ENCODE results near the gene MXRA8.
"Not testable (repeated sequence)": the region's sequence is repeated elsewhere in the genome, so short reads cannot be mapped to it uniquely, and the experiment has no call there.

The MXRA8 gene

DNA sequence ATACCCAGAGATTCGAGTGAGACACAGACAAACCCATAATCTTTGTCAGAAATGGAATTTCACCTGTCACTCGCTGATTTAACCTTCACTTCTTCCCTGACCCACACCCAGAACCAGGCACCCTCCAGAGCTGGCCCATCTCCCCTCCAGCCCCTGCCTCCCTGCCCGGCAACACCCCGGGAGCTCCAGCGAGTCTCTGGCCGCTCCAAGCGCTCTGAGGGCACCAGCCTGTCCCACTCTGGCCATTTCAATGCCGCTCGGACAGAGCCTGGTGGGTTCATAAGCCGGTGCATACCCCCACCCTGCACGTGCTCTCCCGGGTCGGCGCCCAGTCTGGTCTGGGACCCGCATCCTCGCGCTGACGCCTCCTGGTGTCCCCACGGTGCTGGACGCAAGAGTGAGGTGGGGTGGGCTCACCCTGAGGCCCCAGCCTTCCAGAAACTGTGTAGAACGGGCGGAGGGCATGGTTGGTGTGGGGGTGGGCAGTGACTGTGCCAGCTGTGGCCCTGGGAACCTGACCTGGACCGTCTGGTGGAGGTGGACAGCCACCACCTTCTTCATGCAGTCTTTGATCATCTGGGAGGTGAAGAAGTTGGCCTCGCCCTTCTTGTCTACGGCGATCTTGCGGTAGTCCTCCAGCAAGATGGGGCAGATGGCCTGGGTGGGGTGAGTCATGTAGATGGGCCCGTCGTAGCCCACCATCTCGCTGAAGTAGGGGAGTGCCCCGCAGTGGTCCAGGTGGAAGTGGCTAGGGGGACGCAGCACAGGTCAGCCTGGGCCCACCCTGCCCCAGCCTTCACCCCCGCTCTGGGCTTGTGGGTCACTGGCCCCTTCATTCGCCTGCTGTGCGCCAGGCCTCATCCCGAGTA is 39.3 kb downstream of the MXRA8 start:
- no peak for DNase-seq

DNA sequence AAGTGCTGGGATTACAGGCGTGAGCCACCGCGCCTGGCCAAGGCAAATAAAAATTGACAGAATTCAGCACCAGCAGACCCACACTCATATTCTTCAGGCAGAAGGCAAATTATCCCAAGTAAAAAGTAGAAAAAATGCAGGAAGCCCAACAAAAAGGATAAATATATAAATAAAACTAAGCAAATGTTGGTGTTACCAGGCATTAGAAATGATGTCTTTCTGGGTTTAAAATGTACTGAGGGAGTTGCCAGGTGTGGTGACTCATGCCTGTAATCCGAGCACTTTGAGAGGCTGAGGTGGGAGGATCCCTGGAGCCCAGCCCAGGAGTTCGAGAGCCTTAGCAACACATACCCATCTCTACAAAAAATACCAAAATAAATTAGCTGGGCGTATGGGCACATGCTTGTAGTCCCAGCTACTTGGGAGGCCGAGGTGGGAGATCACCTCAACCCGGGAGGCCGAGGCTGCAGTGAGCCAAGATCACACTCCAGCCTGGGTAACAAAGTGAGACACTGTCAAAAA is 40.2 kb downstream of the MXRA8 start:
- no peak for DNase-seq

DNA sequence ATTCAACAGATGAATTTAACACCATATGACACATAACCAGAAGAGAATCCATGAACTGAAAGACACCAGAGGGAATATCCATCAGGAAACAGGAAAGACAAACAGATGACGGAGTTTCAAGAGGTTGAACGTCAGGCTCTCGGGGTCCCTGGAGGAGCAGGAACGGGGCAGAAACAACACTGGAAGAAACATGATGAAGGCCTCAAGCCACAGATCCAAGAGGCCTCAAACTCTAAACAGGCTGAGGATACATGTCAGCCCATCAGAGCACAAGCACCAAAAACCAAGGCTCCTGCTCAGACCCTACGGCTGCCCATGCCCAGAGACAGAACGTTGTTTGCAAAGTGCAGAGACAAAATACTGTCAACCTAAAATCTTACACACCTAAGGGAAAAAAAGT is 40.9 kb downstream of the MXRA8 start:
- DNase-seq = no peak

DNA sequence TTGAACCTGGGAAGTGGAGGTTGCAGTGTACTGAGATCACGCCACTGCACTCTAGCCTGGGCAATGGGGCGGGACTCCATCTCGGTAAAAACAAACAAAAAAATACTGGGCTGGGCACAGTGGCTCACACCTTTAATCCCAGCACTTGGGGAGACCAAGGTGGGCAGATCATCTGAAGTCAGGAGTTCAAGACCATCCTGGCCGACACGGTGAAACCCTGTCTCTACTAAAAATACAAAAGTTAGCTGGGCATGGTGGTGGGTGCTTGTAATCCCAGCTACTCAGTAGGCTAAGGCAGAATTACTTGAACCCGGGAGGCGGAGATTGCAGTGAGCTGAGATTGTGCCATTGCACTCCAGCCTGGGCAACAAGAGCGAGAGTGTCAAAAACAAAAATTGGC is 42.2 kb downstream of the MXRA8 start:
- not testable (repeated sequence) for DNase-seq

DNA sequence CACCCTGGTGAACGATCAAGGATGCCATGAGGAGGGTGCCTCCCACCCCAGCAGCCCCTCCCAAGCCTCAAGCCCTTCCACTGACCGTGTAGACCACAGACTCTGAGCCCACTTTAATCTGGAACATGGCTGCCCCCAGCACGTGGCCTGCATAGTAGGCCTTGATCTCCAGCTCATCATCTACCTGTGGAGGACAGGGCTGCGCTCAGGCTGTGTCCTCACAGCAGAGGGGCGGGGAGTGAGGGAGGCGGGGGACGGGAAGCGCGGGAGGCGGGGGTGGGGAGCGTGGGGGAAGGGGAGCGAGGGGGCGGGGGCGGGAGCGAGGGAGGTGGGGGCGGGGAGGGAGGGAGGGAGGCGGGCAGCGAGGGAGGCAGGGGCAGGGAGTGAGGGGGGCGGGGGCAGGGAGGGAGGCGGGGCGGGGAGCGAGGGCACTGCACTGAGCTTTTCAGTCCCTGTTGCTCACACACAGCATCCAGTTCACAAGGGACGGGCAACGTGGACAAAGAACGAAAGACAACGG is 42.9 kb downstream of the MXRA8 start:
- no peak for DNase-seq

DNA sequence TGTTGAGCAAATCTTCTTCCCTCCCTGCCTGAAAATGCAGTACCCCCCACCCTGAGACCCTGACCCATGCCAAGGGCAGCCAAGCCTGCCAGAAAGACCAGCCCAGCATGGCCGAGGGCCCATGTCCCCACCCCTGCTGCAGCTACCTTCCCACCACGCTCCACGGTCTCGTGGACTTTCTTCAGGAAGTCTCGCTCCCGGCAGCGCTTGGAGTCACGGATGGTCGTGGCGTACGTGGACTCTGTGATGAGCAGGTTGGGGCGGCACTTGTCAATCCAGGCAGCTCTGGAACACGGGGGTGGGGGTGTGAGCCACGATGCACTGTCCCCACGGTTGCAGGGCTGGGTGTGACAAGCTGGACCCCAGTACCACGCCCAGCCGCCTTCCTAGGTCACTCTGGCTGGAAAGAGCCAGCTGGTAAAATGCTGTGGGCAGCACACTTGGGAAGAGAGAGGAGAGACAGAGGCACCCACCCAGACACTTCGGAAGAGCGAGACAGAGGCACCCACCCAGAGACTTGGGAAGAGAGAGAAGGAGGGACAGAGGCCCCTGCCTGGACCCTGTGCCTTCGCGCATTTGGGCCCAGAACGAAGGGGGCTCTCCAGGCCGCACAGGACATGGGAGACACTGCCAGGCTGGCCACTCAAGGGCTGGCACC is 43.5 kb downstream of the MXRA8 start:
- DNase-seq = no peak

DNA sequence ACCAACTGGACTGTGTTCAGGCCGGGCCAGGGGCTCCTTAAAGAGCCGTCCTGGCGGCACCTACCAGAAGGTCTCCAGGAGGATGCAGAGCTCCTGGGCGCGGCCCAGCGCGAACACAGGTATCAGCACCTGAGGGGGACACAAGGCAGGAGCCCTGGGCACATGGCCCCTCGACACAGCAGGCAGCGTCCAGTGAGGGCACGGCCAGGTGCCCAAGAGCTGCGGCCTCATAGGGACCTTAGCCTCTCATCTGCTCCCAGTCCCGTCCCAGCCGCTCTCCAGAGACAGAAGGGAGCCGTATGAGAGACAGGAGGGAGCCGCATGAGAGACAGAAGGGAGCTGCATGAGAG is 44.1 kb downstream of the MXRA8 start:
- DNase-seq = no peak

DNA sequence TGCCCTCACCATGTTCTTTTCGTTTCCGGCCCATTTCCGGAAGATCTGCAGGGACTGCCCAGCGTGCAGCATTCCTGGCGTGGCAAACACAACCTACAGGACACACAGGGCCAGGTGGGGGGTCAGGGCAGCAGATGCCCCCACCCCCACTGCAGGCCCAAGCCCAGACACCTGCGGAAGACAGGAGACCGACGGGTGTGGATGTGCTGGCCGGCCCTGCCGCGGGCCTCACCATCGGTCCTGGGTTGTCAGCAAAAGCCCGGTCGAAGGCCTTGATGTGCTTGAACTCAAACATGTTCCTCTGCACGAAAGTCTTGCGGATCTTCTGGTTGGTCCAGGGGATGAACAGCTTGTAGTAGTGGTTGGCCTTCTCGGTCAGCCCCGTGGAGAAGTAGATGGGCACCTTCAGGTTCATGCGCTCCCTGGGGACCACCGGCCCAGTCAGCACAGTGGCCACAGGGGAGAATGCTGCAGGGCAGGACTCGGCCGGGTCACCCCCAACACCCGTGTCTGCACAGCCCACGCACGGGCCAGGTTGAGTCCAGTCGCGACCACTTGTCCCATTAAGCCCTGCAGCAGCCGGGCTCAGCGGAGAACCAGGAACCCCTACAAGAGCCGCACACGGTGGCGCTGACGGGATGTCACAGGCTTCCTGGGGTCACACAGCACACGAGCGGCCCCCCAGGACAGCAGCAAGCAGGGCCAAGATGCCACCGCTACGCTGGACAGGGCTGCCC is 44.7 kb downstream of the MXRA8 start:
- DNase-seq = no peak

DNA sequence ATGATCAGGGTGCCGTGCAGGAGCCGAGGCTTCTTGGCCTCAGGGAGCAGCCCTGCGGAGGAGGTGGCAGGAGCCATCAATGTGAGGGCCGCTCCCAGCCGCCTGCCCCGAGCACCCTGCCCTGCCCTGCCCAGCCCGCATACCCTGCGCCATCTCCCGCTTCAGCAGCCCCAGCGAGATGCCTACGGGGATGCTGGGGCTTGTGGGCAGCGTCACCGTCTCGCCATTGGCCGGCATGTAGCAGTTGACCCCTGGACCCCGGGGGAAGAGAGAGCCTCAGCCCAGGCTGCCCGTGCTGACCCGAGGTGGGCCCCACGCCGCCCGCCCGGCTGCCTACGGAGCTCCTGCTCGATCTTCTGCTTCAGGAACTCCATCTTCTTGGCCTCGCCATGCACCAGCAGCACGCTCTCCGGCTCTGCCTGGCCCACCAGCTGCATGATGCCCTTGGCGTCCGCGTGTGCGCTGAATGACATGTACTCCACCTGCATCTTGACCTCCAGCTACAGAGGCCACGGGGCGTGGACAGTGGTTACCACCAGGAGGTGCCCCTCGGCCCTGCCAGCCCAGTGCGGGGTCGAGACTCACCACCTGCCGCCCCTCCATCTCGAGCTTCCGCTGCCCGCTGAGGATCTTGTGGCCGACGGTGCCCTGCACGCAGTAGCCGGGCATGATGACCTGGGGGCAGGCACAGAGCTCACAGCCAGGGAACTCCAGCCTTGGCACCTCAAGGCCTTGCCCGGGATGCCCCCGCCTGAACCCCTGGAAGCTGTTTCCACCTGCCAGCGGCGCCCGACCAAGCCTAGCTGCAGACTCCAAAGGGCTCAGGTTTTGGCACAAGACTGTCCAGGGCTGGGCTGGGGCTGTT is 45.7 kb downstream of the MXRA8 start:
- DNase-seq = no peak

DNA sequence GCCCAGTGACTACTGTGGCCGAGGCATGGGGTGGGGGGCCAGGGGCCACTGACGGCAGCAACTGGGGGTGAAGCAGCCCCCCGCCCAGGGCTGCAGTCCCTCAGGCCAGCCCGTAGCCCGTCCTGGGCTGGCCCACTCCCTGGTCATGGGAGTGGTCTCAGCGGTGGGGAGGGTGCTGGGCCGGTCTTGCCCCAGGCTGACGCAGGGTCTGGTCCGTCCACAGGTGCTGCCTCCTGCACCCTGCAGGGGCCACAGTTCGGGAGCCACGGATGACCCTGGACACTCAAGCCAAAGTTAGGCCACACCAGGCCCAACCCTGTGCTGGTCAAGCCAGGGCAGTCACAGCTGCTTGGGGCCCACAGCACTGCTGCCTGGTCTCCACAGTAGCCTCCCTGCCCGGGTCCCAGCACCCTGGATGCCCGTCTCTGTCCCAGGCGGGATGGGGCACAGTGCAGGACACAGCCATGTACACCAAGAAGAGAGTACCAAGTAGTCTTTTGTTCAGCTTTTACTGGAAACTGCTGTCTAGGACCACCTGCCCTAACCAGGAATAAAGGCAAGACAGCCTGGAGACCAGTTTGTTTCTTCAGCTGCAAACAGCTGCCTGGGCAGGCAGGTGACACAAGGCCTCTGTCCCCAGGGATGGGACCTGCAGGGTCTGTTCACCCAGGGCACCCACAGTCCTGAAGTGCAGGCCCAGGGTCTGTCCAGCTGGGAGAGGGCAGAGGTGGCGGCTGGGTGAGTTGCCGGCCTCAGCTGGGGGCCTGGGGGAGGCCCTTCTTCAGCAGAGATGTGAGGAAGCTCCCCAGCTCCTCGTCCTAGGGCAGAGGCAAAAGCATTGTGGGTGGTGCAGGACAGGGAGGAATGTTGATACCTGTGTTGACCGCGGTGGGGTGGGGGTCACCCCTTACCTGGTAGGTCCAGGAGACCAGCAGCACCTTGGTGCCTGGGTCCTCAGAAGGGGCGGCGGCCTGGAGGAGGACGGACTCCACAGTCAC is 46.9 kb downstream of the MXRA8 start:
- no peak for DNase-seq

DNA sequence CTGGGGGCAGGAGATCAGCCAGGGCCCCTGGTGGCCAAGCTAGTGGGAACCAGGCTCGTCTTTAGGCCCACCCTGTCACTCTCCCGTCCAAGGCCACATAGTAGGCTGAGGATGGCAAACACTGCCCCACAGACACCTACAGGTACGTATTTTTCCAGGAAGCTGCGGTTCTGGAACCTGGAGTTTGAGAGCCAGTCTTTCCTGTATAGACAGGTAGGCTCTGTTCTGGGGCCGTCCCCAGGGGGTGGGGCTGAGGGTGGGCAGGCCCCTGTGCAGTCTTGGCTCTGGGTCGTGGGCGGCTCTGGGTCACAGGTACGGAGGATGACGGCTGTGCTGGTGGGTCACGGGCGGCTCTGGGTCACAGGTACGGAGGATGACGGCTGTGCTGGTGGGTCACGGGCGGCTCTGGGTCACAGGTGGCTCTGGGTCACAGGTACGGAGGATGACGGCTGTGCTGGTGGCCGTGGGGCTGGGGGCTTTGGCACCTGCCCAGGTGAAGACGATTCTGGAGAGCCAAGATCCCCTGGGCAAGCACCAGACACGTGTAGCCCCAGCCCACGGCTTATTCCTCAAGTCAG is 47.8 kb downstream of the MXRA8 start:
- no peak for DNase-seq

DNA sequence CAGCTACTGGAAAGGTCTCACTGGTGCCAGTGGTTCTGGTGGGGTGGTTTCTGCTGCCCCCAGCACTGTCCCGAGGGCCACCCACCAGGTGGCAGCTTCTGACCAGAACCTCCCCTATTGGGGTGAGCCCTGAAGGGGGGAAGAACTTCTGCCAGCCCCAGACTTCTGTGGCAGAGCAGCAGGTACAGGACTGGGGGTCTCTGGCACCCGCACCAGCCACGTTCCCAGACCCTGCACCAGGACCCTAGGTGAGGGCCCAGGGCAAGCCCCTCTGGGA is 48.3 kb downstream of the MXRA8 start:
- no peak for DNase-seq

DNA sequence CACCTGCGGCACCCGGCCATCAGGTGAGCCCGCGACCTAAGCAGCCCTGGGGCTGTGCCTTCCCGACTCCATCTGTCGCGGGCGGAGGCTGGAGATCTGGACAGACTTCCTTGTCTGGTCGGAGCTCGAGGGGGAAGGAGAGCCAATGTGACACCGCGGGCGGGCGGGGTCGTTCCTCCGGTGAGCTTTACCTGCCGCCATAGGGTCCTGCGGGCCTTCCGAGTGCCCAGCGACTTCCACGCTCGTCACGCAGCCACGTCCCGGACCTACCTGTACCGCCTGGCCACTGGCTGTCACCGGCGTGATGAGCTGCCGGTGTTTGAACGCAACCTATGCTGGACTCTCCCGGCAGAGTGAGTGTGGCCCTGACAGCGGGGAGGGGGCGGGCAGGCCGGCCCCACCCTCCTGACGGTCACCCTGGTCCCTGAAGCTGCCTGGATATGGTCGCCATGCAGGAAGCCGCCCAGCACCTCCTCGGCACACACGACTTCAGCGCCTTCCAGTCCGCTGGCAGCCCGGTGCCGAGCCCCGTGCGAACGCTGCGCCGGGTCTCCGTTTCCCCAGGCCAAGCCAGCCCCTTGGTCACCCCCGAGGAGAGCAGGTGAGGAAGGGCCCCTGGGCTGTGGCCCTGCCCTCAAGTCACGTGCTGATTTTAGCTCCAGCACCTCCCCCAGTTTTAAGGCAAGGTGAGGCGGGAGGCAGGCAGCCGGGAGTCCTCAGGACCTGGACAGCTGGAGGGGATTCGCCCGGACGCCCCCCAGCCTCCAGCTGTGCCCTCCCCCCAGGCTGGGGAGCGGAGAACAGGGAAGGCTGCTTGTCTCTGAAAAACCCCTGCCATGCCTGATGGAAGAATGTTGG is 48.9 kb downstream of the MXRA8 start:
- DNase-seq = peak in 1 of 2 experiments; percentile 63

DNA sequence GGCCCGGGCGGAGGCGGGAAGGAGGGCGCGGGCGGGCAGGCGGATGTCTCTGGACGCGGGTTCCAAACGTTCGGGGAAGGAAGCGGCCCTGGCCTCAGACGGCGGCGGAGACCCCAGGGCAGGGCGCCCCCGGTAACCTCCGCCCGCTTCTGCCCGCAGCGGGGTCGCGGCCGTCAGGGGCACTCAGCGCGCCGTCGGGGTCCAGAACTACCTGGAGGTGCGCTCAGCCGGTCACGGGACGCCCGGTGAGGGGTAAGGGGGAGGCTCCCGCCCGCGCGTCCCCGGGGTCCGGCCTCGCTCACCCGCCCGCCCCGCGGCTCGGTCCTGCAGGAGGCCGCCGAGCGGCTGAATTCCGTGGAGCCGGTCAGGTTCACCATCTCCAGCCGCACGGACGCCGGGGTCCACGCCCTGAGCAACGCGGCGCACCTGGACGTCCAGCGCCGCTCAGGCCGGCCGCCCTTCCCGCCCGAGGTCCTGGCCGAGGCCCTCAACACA is 49.6 kb downstream of the MXRA8 start:
- DNase-seq = no peak

DNA sequence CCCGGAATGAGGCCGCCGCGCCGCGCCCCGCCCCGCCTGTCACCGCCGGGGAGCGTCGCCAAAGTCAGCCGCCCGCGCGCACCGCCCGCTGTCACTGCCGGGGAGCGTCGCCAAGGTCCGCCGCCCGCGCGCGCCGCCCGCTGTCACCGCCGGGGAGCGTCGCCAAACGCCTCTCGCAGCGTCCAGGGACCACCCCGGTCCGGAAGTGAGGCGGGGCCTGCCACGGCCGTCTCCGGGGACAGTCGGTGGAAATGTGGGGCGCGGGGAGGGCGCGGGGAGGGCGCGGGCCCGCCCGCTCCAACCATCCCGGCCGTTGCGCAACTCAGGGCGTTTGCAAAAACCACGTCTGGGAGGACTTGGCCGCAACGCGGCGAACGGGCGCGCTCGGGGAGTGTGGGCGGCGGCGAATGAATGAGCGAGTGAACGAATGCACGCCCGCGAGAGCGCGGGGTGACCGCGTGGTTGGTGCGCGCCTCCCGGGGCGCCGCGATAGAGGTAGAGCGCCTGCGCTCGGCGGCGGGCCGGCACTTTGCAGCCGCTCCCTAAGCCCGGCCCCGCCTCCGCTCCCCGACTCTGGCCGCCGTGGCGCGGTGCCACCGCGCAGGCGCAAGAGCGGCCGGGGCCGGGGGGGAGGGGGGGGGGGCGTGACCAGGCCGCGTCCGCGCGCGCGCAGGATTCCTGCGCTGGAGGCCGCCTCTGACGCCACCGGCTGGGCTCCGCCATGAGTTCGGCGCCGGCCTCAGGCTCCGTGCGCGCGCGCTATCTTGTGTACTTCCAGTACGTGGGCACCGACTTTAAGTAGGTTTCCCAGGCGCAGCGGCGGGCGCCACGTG is 50.2 kb downstream of the MXRA8 start, which contains the start of the genes ACAP3 and PUSL1:
ACAP3 (minus strand) TSS at position 8 of the 833 bp plus-strand sequence. CDS start 115 bp downstream, outside the sequence.
PUSL1 (plus strand) TSS at position 675 of the 833 bp plus-strand sequence; CDS start at position 722, 47 bp downstream.
- DNase-seq = peak; percentile 88 to 95

DNA sequence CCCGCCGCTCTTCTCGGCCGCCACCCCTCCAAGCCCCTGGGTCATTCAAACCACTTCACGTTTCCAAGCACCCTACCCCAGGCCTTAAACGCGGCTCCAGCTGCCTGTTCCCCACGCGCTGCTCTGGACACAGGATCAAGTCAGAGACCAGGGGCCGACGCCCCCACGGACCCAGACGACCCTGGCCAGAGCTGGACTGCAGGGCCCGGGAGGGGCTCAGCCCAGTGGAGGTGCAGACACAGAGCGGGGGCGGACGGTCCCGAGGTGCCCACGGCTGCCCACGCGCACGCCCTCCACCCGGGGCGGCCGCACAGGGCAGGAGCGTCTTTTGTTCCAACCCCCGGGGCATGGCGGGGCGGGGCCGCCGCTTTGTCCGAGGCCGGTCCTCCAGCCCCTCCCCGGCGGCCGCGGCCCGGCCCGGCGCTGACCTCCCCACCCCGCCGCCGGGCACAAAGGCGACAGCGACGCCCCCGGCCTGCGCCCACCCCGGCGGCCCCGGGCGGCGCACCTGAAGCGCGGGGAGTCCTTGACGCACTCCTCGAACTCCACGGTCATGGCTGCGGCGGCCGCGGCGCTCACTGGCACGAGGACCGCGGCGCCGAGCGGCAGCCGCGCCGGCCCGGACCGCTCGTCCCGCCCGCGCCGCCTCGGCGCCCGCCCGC is 51.0 kb downstream of the MXRA8 start:
- no peak for DNase-seq

DNA sequence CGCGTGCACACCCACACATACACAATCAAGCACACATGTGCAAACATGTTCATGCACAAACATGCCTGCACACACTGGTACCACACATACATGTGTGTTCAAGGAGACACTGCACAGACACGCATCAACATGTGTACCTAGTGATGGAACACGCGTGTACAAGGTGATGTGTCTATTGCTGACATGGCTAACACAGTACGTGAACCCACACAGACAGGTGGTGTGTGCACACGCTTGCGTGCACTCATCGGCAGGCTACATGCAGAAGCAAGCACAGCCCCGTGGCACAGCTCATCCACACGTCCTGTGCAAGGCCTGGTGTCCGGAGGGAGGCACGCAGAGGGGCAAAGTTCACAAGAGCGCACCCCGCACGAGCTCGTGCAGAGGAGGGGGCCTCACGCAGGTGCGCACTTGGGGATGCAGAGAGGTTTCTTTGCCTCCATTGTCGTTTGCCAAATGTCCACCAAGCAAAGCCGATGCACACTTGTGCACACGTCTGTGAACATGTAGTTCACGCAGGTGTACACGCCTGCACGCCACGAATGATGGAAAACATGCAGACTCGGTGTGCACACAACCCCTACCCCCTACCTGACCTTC is 51.6 kb downstream of the MXRA8 start:
- DNase-seq = no peak

Measured in NCI-H526 (cell line).